ENCODE data around the gene CRY2.
"Not testable (repeated sequence)": the region's sequence is repeated elsewhere in the genome, so short reads cannot be mapped to it uniquely, and the experiment has no call there.

Gene CRY2

GRCh38 chr11:45899448-45900174, 52.3 kb downstream of the CRY2 start:
- DNase-seq (ENCODE audit: low read depth) = peak; percentile 81

GRCh38 chr11:45900175-45900800, 53.0 kb downstream of the CRY2 start:
- not testable (repeated sequence) for DNase-seq (ENCODE audit: low read depth)

- DNase-seq (ENCODE audit: low read depth) = no peak
Observed at GRCh38 chr11:45900916-45901617, 53.8 kb downstream of the CRY2 start.

GRCh38 chr11:45901626-45902025, 54.4 kb downstream of the CRY2 start:
- no peak for DNase-seq (ENCODE audit: low read depth)

- DNase-seq (ENCODE audit: low read depth) = no peak
Observed at GRCh38 chr11:45902452-45903380, 55.4 kb downstream of the CRY2 start.

GRCh38 chr11:45904309-45904915, 57.1 kb downstream of the CRY2 start:
- DNase-seq (ENCODE audit: low read depth) = no peak

GRCh38 chr11:45905095-45905494, 57.8 kb downstream of the CRY2 start:
- DNase-seq (ENCODE audit: low read depth) = no peak

GRCh38 chr11:45905576-45905975, 58.3 kb downstream of the CRY2 start:
- not testable (repeated sequence) for DNase-seq (ENCODE audit: low read depth)

GRCh38 chr11:45906096-45906682, 58.9 kb downstream of the CRY2 start:
- DNase-seq (ENCODE audit: low read depth) = no peak

GRCh38 chr11:45906965-45907611, 59.8 kb downstream of the CRY2 start, which contains the start of gene FREY1:
Gene FREY1 (minus strand): TSS chr11:45907271. CDS start chr11:45907245, 26 bp downstream.
- DNase-seq (ENCODE audit: low read depth) = peak; percentile 40

- DNase-seq (ENCODE audit: low read depth) = no peak
Observed at GRCh38 chr11:45907911-45908370, 60.7 kb downstream of the CRY2 start.

GRCh38 chr11:45909594-45910475, 62.6 kb downstream of the CRY2 start:
- DNase-seq (ENCODE audit: low read depth) = no peak

- no peak for DNase-seq (ENCODE audit: low read depth)
Observed at GRCh38 chr11:45910623-45911022, 63.3 kb downstream of the CRY2 start.

GRCh38 chr11:45913514-45913913, 66.2 kb downstream of the CRY2 start:
- DNase-seq (ENCODE audit: low read depth) = no peak

- DNase-seq (ENCODE audit: low read depth) = no peak
Observed at GRCh38 chr11:45913942-45914635, 66.8 kb downstream of the CRY2 start.

- no peak for DNase-seq (ENCODE audit: low read depth)
Observed at GRCh38 chr11:45915446-45915845, 68.2 kb downstream of the CRY2 start.

GRCh38 chr11:45917286-45917622, 70.0 kb downstream of the CRY2 start:
- no peak for DNase-seq (ENCODE audit: low read depth)

GRCh38 chr11:45917623-45918330, 70.5 kb downstream of the CRY2 start, which contains the start of gene PEX16:
Gene PEX16 (minus strand): TSS chr11:45917877. CDS start chr11:45917811, 66 bp downstream.
- peak; percentile 100 for DNase-seq (ENCODE audit: low read depth)
